Thymus (tissue), 11 donors: ENCODE data around the gene LUC7L3. TPM values are rescaled to one million over a fixed set of nuclear protein-coding genes. Genes with fewer than 3 reads are reported as not detected.
A peak's percentile ranks its signal among the peaks of the same experiment; 100 is the strongest.

Source experiments
- DNase-seq, 9 donors: peaks; one replicate each; pipeline ENCODE4 v3.0.0-alpha.2; 2013; ENCODE audit warnings: low spot score in 9 of 9, low read depth in 6 of 9, missing footprints in 1 of 9
- H3K27ac ChIP-seq, 2 donors: one replicate each; pipeline ENCODE4 v1.5.1; 2013; ENCODE audit warnings: control low read depth in 1 of 2, low read depth in 1 of 2, low read length in 1 of 2, mild to moderate bottlenecking in 1 of 2, moderate library complexity in 1 of 2
- H3K27me3 ChIP-seq, 2 donors: one replicate each; pipeline ENCODE4 v1.5.1; 2013; ENCODE audit warnings: low read length in 1 of 2; ENCODE audit not compliant: control insufficient read depth in 2 of 2, insufficient read depth in 1 of 2
- H3K36me3 ChIP-seq, 2 donors: one replicate each; pipeline ENCODE4 v1.5.1; 2013; ENCODE audit warnings: low read length in 1 of 2, mild to moderate bottlenecking in 1 of 2, moderate library complexity in 1 of 2; ENCODE audit not compliant: control insufficient read depth in 2 of 2, insufficient read depth in 2 of 2
- H3K4me1 ChIP-seq, 2 donors: one replicate each; pipeline ENCODE4 v1.5.1; 2013; ENCODE audit warnings: low read length in 2 of 2; ENCODE audit not compliant: control insufficient read depth in 2 of 2, insufficient read depth in 2 of 2
- H3K4me3 ChIP-seq, 2 donors: one replicate each; pipeline ENCODE4 v1.5.1; 2013; ENCODE audit warnings: low read length in 2 of 2, control low read depth in 1 of 2, mild to moderate bottlenecking in 1 of 2
- H3K9me3 ChIP-seq, 2 donors: one replicate each; pipeline ENCODE4 v1.5.1; 2013; ENCODE audit warnings: low read length in 1 of 2, mild to moderate bottlenecking in 1 of 2; ENCODE audit not compliant: control insufficient read depth in 2 of 2, insufficient read depth in 1 of 2
- WGBS: extraction: QIAGEN DNeasy Blood & Tissue Kit; methylation state at CpG from one replicate; pipeline ENCODE4 v1.1.7; 2013; 5-methylcytosine and 5-hydroxymethylcytosine counted together
- polyA plus RNA-seq: library from polyadenylated mRNA; stranded (reverse); fragments of 200-250 nt; gene quantifications from one replicate; pipeline ENCODE4 v1.2.3, GENCODE V29; 2013
- total RNA-seq: library from RNA; stranded (reverse); fragments of 120-200 nt; gene quantifications from one replicate; pipeline ENCODE4 v1.2.4, GENCODE V29; 2013
- donor health status: healthy.

LUC7L3 gene
- total and polyA plus RNA-seq, 2 donors = 145 to 200 TPM

DNA sequence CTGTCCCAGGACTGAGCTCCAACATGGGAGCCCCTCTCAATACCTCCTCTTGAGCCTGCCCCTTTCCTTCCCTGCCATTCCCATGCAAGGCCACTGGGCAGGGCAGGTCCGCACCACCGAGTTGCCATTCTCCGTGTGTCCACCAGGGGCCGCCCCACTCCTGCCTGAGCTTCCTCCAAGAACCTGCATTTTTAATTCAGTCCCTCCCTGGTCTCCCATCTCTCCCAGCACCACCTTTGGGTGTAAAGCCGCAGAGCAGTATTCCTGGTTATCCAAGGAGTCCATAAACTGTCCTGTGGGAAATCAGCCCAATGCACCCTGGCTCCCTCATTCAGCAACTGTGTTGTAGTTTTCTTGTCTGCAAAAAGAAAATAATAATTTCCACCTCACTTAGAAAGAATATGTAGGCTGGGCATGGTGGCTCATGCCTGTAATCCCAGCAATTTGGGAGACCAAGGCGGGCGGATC, 63.8 kb downstream of the LUC7L3 start:
- no peaks in the 10 kb centered on the region for H3K36me3 ChIP-seq
- no peak overlapping the region for H3K27ac ChIP-seq
- peaks cover 0 to 17% of the 10 kb centered on the region in 2 donors for H3K27me3 ChIP-seq
- no peaks in the 10 kb centered on the region for H3K9me3 ChIP-seq
- peaks cover 13 to 52% of the 10 kb centered on the region in 2 donors for H3K4me1 ChIP-seq
- H3K4me3 ChIP-seq = no peak overlapping the region
- peak; percentile 49 to 80 (median 61) for DNase-seq
- WGBS = 32% methylated on average over 7 of the region's 7 CpGs

DNA sequence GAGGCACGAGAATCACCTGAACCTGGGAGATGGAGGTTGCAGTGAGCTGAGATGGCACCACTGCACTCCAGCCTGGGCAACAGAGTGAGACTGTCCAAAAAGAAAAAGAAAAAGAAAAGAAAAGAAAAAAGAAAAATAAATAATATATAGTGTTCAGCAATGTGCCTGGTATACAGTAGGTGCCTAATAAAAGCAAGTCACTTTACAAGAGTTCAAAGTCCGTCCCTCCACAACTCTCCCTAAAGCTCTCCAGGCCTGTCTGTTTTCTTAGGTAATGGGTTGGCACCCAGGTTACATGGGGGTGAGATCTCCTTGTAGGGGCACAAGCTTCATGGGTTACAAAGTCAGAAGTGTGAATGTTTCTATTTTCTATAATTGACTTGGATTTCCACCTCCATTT, 64.5 kb downstream of the LUC7L3 start:
- DNase-seq = no peak
- H3K36me3 ChIP-seq = no peaks in the 10 kb centered on the region
- H3K27me3 ChIP-seq = peaks cover 0 to 17% of the 10 kb centered on the region in 2 donors
- WGBS = 92% methylated on average over 2 of the region's 2 CpGs
- peaks cover 8 to 46% of the 10 kb centered on the region in 2 donors for H3K4me1 ChIP-seq
- no peak overlapping the region for H3K27ac ChIP-seq
- no peaks in the 10 kb centered on the region for H3K9me3 ChIP-seq
- no peak overlapping the region for H3K4me3 ChIP-seq

DNA sequence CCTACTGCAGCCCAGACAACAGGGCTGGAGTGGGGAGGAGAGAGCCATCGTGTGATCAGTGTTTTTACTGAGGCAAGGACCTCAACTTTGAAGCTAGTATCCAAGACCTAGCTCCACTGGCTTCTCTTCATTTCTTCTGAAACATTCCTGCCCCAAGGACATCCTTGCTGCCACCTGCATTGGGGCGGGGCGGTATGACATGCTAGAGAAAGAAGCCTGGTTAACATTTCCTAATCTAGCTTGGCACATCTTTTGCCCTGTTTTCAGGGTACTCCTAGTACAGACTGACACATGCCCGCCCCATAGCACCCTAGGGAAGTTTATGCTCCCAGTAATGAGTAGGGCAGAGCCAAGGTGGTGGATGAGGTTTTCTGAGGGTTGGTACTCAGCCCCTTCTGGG, 65.7 kb downstream of the LUC7L3 start:
- H3K27me3 ChIP-seq = peaks cover 0 to 17% of the 10 kb centered on the region in 2 donors
- 69% methylated on average over 4 of the region's 4 CpGs for WGBS
- H3K9me3 ChIP-seq = no peaks in the 10 kb centered on the region
- H3K36me3 ChIP-seq = no peaks in the 10 kb centered on the region
- peaks cover 0 to 34% of the 10 kb centered on the region in 2 donors for H3K4me1 ChIP-seq
- H3K4me3 ChIP-seq = no peak overlapping the region
- DNase-seq = no peak
- no peak overlapping the region for H3K27ac ChIP-seq

DNA sequence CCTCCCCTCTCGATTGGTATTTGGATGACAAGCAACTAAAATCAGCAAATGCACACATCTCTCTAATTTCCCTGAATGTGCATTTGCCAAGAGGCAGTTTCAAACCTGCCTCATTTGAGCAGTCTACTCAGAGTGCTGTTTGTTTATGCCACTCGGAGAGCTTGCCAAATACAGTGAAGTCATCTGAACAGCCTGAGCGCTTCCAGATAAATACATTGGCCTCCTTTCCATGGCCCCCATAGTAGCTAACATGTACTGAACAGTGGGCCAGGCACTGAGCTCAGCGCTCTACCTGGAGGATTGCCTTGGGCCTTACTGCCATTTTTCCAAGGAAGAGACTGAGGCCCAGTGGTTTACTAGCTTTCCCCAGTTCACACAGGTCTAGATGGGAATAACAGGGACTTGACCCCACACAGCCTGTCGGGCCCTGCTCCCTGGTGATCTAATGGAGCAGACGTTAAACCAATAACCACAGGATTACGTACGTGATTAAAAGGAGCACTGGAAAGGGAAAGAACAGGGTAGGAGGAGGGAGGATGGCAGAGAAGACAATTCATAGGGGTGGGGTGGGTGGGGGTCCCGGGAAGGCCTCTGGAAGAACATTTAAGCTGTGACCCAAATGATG, 66.7 kb downstream of the LUC7L3 start:
- peaks cover 0 to 24% of the 10 kb centered on the region in 2 donors for H3K4me1 ChIP-seq
- H3K27ac ChIP-seq = no peak overlapping the region
- no peaks in the 10 kb centered on the region for H3K36me3 ChIP-seq
- no peaks in the 10 kb centered on the region for H3K9me3 ChIP-seq
- WGBS = 96% methylated on average over 9 of the region's 9 CpGs
- H3K27me3 ChIP-seq = peaks cover 0 to 12% of the 10 kb centered on the region in 2 donors
- DNase-seq = no peak
- H3K4me3 ChIP-seq = no peak overlapping the region

DNA sequence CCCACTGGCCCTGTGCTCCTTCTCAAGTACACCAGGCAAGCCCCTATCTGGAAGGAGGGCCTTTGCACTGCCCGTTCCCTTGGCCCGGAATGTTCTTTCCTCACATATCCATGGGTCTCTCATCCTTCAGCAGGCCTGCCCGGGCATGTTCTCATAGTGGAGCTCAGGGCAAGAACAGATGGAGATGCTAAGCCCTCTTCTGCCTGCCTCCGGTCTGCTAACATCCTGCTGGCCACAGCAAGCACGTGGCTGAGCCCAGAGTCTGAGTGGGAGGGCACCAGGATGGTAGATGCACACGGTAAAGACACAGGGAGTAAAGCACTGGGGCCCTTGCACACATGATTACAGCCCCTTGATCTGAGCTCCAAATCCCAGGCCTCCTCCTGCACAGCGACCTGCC, 67.7 kb downstream of the LUC7L3 start:
- 93% methylated on average over 7 of the region's 7 CpGs for WGBS
- H3K9me3 ChIP-seq = no peaks in the 10 kb centered on the region

DNA sequence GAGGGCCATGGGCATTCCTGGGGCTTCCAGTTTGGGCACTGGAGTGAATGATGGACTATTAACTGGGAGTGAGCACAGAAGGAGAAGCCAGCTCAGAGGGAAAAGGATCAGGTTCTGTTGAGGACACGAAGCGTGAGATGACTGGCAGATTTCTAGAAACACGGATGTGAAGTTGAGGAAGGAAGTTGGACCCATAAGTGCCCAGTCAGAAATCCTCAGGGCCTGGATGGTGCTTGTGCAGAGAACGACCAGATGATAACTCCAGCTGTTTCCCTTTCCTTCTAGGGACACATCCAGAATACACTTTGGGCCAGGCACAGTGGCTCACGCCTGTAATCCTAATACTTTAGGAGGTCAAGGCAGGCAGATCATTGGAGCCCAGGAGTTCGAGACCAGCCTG, 71.2 kb downstream of the LUC7L3 start:
- Histone ChIP-seq H3K27me3 (no peaks in the 10 kb centered on the region), H3K9me3 (no peaks in the 10 kb centered on the region), H3K27ac (no peak overlapping the region), H3K36me3 (no peaks in the 10 kb centered on the region), H3K4me1 (peaks cover 0 to 10% of the 10 kb centered on the region in 2 donors), H3K4me3 (no peak overlapping the region)
- DNase-seq = no peak
- 59% methylated on average over 6 of the region's 6 CpGs for WGBS

More for the DNA sequence above, 67.7 kb downstream of the LUC7L3 start:
- Histone ChIP-seq H3K4me1 (peaks cover 0 to 20% of the 10 kb centered on the region in 2 donors), H3K27me3 (peaks cover 0 to 2% of the 10 kb centered on the region in 2 donors), H3K27ac (no peak overlapping the region), H3K4me3 (no peak overlapping the region), H3K36me3 (no peaks in the 10 kb centered on the region)
- no peak for DNase-seq

DNA sequence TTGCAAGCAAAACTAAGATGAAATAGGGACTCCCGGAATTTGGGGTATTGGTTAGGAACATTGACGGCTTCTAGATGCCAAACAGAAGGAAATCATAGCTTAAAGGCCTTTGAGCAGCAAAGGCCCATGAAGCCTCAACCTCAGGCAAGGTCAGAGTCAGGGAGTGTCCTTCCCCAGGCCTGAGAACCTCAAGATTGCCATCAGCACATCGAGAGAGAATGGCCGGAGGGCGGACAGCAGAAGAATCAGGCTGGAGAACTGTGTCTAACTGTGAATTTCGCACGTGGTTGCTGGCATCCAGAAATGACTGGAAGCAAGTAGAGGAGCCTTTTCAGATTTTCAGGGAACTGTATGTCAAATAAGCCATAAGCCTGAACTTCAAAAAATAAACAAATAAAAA, 72.7 kb downstream of the LUC7L3 start:
- no peaks in the 10 kb centered on the region for H3K9me3 ChIP-seq

DNA sequence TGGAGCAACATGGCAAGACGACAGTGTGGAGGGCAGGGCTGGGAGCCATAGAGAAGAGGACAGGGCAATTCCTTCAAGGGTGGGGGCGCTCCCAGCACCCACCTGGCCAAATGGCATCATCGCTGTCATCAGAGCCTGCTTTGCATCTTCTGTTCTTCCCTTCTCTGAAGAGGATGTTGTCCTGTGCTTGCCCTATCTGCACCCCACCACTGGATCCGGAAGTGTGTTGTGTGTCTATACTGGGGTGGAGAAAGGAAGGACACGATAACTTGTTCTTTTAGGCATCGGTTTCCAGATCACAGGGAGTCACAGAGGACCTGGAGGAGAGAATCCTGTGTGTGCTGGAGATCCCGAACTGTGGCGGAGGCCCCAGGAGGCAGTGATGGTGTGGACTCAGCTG, 73.6 kb downstream of the LUC7L3 start:
- H3K9me3 ChIP-seq = no peaks in the 10 kb centered on the region
- peaks cover 0 to 2% of the 10 kb centered on the region in 2 donors for H3K4me1 ChIP-seq
- H3K36me3 ChIP-seq = no peaks in the 10 kb centered on the region
- 97% methylated on average over 8 of the region's 8 CpGs for whole genome bisulfite sequencing
- H3K27me3 ChIP-seq = no peaks in the 10 kb centered on the region
- H3K27ac ChIP-seq = no peak overlapping the region
- no peak for DNase-seq
- no peak overlapping the region for H3K4me3 ChIP-seq

More for the DNA sequence above, 72.7 kb downstream of the LUC7L3 start:
- DNase-seq = no peak
- Histone ChIP-seq H3K27me3 (no peaks in the 10 kb centered on the region), H3K36me3 (no peaks in the 10 kb centered on the region), H3K27ac (no peak overlapping the region), H3K4me3 (no peak overlapping the region), H3K4me1 (peaks cover 0 to 5% of the 10 kb centered on the region in 2 donors)
- 98% methylated on average over 7 of the region's 7 CpGs for WGBS

DNA sequence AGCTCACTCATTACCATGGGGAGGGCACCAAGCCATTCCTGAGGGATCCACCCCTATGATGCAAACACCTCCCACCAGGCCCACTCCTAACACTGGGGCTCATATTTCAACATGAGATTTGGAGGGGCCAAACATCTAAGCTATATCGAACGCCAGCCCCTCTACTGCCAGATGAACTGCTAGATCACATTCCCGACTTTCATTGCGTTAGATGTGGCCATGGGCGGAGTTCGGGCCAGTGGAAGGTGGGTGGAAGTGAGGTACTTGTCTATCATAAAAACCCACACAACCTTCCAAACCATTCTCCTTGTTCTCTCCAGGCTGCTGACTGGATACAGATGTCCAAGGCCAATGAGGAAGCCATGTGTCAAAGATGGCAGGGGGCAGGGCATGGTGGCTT, 75.0 kb downstream of the LUC7L3 start:
- Histone ChIP-seq H3K36me3 (no peaks in the 10 kb centered on the region), H3K4me1 (peaks cover 0 to 6% of the 10 kb centered on the region in 2 donors), H3K27ac (no peak overlapping the region), H3K9me3 (no peaks in the 10 kb centered on the region), H3K27me3 (no peaks in the 10 kb centered on the region), H3K4me3 (no peak overlapping the region)
- DNase-seq = no peak
- WGBS = 96% methylated on average over 6 of the region's 6 CpGs
